ENCODE results near the gene AMH.

Gene AMH

DNA sequence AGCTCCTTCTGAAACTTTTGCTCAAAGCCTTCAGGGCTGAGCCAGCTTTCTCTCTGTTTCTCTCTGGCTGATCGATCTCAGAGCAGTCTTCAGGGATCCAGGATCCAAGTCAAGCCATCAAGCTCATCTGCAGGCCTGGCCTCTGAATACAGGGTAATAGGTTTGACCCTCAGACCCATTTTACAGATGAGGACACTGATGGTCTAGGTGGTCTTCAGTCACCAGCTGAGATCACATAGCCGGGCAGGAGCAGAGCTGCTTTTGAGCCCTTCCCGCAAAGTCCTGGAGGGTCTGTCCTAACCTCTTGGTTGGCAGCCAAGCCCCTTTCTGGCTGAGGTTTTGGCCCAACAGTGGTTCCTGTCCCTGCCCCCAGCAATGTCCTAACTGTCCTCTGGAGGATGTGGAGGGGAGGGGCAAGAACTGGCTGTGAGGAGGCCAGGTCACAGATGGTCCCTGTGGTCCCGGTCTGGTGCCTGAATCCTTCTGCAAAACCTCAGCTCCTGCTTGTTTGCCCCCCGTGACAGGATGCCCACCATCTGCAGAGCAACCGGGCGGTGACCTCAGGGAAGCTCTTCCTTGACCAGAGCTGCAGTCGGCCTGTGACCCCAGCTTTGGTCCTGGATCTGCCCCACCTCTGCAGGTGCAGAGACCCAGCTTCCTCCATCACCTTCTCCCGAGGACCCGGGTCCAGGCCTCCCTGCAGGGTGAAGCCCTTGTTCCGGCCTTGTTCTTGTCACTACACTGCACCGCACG lies 38.6 kb downstream of the AMH start:
- DNase-seq (ENCODE audit: low read depth) = no peak

DNA sequence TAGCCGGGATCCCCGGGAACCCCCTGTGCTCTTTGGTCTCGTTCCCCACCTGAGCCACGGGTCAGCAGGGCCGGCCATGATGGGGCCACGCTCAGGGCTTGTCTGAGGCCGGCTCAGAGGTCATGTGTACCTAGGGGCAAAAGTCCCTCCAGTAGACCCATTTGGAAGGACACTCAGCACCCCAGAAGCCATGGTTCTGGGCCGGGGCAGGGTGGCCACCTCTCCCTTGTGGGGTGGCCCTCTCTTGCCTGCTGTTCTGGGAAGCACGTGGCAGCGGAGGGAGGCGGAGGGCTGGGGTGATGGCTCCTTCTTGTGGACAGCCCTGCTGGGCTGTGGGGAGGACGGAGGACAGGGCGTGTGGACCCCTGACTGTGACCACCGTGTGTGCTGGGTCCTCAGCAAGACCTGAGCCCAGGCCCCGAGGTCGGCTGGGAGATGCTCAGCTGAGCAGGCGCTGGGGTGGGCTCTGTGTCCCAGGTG lies 39.3 kb downstream of the AMH start:
- DNase-seq (ENCODE audit: low read depth) = no peak

DNA sequence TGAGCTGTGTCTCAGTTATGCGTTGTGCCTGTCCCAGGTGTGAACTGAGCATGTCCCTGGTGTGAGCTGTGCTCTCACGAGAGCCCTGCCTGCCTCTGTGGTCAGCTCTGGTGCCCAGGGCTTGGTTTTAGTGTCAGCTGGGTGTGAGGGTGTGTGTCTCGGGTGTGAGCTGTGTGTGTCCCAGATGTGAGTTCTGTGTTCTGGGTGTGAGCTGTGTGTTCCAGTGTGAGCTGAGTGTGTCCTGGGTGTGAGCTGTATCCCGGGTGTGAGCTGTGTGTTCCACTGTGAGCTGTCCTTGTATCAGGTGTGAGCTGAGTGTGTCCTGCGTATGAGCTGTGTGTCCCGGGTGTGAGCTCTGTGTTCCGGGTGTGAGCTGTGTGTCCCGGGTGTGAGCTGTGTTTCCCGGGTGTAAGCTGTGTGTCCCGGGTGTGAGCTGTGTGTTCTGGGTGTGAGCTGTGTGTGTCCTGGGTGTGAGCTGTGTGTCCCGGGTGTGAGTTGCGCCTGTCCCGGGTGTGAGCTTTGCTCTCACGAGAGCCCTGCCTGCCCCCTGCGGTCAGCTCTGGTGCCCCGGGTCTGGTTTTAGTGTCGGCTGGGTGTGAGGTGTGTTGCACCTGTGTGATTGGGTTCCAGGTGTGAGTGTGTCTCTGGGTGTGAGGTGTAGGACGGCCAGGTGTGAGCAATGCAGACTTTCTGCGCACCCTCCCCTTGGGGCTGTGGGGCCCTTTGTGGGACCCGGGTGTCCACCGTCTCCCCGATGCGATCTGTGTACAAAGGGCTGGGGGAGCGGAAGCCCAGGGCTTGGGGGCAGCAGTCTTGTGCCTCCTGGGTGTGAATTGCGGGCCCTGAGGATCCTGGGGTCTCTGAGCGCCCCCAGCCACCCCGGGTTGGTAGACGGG lies 39.9 kb downstream of the AMH start:
- no peak for DNase-seq (ENCODE audit: low read depth)

DNA sequence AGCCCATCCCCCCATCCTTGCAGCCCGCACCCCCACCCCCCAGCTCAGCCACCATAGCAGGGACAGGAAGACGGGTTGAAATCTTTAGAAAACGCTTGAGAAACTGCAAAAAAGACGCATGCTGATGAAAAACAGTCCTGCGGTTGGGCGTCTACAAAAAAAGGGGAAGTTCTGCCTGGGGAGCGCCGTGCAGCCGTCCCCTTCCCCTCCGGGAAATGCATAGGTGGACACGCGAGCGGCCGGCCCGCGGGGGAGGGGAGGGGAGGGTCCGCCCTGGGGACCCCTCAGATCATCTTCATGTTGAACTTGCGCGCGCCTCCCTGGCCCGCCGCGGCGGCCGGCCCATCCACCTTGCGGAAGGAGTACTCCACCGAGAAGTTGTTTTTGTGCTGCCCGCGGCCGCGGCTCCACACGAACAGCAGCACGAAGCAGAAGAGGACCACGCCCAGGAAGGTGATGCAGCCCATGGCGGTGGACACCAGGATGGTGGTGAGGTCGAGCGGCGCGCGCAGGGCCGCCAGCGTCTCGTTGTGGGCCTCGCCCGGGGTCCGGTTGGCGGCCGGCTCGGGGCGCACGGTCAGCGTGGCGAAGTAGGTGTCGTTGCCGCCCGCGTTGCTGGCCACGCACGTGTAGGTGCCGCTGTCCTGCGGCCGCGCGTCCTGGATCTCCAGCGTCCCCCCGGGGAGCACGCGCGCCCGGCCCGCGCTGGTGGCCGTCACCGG lies 40.8 kb downstream of the AMH start:
- DNase-seq (ENCODE audit: low read depth) = no peak

DNA sequence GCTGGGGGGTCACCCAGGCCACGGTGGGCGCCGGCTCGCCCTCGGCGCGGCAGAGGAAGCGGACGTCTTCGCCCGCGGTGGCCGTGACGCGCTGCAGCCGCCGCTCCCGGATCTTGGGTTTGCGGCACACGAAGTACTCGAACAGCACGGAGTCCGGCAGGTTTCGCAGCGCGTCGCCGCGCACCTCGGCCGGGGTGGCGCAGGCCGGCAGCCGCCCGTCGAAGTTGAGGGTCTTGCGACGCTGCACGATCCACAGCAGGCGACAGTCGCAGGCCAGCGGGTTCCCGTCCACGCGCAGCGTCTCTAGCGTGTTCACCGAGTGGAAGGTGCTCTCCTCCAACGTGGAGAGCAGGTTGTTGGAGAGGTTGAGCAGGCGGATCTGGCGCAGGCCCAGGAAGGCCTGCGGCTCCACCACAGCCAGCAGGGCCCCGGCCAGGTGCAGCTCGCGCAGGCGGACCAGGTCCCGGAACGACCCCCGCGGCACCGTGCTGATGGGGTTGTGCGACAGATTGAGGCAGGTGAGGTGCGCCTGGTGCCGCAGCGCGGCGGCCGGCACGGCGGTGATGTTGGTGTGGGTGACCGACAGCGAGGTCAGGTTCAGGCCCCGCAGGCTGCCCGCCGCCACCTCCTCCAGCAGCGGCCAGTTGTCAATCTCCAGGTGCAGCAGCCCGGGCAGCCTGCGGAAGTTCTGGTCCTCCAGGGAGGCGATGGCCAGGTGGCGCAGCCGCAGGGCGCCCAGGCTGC lies 41.5 kb downstream of the AMH start:
- no peak for DNase-seq (ENCODE audit: low read depth)

DNA sequence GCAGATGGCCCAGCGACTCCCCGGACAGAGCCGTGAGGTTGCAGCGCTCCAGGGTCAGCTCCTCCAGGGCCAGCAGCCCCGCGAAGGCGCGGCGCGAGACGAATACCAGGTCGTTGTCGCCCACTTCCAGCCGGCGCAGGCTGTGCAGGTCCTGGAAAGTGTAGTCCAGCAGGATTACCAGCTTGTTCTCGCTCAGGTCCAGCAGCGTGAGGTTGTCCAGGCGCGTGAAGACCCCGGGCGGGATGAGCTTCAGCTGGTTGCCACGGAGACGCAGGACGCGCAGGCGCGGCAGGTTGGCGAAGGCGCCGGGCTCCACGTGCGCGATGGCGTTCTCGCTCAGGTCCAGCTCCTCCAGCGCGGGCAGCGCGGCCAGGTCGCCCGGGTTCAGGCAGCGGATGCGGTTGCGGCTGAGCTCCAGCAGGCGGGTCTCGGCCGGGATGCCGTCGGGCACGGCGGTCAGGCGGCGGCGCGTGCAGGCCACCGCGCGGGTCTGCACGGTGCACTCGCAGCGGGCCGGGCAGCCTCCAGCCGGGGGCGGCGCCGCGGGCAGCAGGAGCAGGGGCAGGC lies 42.1 kb downstream of the AMH start:
- DNase-seq (ENCODE audit: low read depth) = no peak

DNA sequence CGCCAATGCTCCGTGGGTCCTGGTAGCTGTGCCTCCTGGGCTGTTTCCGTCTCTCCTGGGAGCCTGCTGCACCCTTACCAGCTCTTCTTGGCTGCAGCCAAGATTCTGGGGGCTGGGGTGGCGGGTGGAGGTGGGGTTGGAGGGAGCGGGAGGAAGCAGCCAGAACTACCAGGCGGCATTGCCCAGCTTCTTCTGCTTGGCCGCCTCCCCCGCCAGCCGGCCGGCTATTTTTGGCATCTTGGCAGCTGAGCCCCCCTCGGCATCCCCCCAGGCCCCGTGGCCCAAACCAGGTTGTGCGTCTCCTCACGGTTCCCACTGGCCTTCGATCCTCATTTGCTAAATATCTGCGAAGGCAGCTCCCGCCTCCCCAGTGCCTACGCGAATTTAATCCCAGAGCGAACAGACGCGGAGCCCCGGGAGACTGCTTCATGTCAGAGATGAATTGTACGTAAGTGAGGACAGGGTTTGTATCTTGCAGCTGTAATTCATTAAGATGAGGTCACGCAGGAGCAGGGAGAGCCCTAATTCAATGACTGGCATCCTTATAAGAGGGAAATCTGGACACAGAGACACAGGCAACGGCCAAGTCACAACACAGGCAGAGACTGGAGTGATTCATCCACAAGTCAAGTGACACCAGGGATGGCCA lies 45.7 kb downstream of the AMH start:
- DNase-seq (ENCODE audit: low read depth) = no peak

DNA sequence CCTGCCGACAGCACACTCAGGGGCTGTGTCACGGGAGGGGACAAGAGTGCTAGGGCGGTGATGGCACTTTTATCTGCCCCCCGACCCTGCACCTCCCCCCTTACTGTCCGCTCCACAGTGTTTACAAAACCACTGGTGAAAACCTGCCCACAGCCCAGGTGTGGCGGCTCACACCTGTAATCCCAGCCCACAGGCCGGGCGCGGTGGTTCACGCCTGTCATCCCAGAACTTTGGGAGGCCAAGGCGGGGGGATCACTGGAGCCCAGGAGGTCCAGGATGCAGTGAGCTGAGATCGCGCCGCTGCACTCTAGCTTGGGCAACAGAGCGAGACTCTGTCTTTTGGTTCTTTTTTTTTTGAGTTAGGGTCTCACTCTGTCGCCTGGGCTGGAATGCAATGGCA lies 47.0 kb downstream of the AMH start:
- no peak for DNase-seq (ENCODE audit: low read depth)

DNA sequence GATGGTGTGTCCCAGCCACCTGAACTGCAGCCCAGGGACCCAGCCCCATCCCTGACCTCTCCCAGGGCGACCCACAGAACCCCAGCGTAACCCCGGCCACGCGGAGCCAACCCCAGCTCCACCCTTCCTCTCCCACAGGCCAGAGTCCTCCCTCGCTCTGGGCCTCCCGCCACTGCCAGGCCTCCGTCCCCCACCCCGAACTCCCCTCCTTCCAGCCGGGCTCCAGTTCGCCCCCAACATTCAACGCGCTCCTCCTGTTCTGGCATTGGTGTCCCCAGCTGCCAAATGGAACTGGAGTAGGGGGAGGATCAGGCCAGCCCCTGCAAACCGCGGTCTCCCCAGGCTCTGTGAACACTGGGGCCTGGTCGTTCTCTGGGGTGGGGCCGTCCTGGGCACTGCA lies 51.4 kb downstream of the AMH start:
- DNase-seq (ENCODE audit: low read depth) = no peak
